Stimulated activated CD4-positive, alpha-beta T cell treated with anti-CD3 and anti-CD28 coated beads, TNF-alpha, amount 100 ng/mL, for 4 hours (primary cell): ENCODE data around the gene IRAK1.
A peak's percentile ranks its signal among the peaks of the same experiment; 100 is the strongest.

Source experiments
- DNase-seq, 3 experiments: peaks; one replicate each; pipeline ENCODE4 v3.0.0-alpha.2; 2020; ENCODE audit warnings: low read depth in 3 of 3

IRAK1 gene

GRCh38 chrX:153971124-153971449 is 48.6 kb downstream of the IRAK1 start:
- DNase-seq = peak; percentile 64 to 76 (median 74)

- DNase-seq = no peak
These were observed 49.2 kb downstream of the IRAK1 start for GRCh38 chrX:153970357-153971123.

- no peak for DNase-seq
These were observed 49.8 kb downstream of the IRAK1 start for GRCh38 chrX:153969904-153970356.

GRCh38 chrX:153969125-153969903 is 50.4 kb downstream of the IRAK1 start:
- DNase-seq = no peak

- DNase-seq = no peak
These were observed 51.0 kb downstream of the IRAK1 start for GRCh38 chrX:153968754-153969124.

- DNase-seq = no peak
These were observed 51.4 kb downstream of the IRAK1 start for GRCh38 chrX:153968255-153968654.

GRCh38 chrX:153967536-153968224 is 52.0 kb downstream of the IRAK1 start:
- no peak for DNase-seq

GRCh38 chrX:153966841-153967535 is 52.7 kb downstream of the IRAK1 start:
- DNase-seq = peak in 1 of 3 experiments; percentile 39

- no peak for DNase-seq
These were observed 53.4 kb downstream of the IRAK1 start for GRCh38 chrX:153966283-153966688.

- no peak for DNase-seq
These were observed 54.3 kb downstream of the IRAK1 start for GRCh38 chrX:153965406-153965805.

- no peak for DNase-seq
These were observed 55.6 kb downstream of the IRAK1 start for GRCh38 chrX:153964105-153964504.

- no peak for DNase-seq
These were observed 56.2 kb downstream of the IRAK1 start for GRCh38 chrX:153963546-153963945.

- no peak for DNase-seq
These were observed 58.4 kb downstream of the IRAK1 start for GRCh38 chrX:153961292-153961691.

GRCh38 chrX:153960786-153961185 is 58.9 kb downstream of the IRAK1 start:
- no peak for DNase-seq
